PC-3 (cell line): ENCODE data around the gene GPX5. TPM values are rescaled to one million over a fixed set of nuclear protein-coding genes. Genes with fewer than 3 reads are reported as not detected.

Source experiments
- ATAC-seq: fragments of 200-7000 bp; cut with Tn5 transposase; 2 replicates; pipeline ENCODE4 v1.9.1; 2020; ENCODE audit warnings: mild to moderate bottlenecking, moderate library complexity
- BruUV-seq: library from RNA; stranded (reverse); fragments of 400-500 nt; replicated peaks from 2 replicates; lab custom pipeline; 2021; lab: Mats Ljungman, UMichigan
- CTCF ChIA-PET: fragments of 300-600 bp; sonication (Branson Sonifier 250); formaldehyde crosslinking; loops from one replicate; lab custom pipeline; 2022; ENCODE audit warnings: antibody characterized with exemption; lab: Charles Lee
- POLR2A ChIA-PET: fragments of 300-600 bp; sonication (Branson Sonifier 250); formaldehyde crosslinking; loops from one replicate; lab custom pipeline; 2022; ENCODE audit warnings: antibody characterized with exemption; ENCODE audit not compliant: unreplicated experiment; lab: Charles Lee
- DNase-seq: peaks from one replicate; pipeline ENCODE4 v3.0.0-alpha.2; 2015
- H2AFZ ChIP-seq: fragments of 300-600 bp; sonication (generic); 2 replicates; pipeline ENCODE4 v1.6.0; 2016; ENCODE audit warnings: antibody characterized with exemption, low read length
- H3F3A ChIP-seq: fragments of 300-600 bp; sonication (generic); one replicate; pipeline ENCODE4 v1.6.0; 2017; ENCODE audit warnings: antibody characterized with exemption, low read length, control low read depth, mild to moderate bottlenecking; ENCODE audit not compliant: unreplicated experiment
- H3K27ac ChIP-seq: fragments of 300-600 bp; sonication (generic); 2 replicates; pipeline ENCODE4 v1.5.1; 2016; ENCODE audit warnings: mild to moderate bottlenecking, low read length
- H3K27me3 ChIP-seq: fragments of 300-600 bp; sonication (generic); 2 replicates; pipeline ENCODE4 v1.6.1; 2016; ENCODE audit warnings: low read length, mixed read lengths
- H3K36me3 ChIP-seq: fragments of 300-600 bp; sonication (generic); 2 replicates; pipeline ENCODE4 v1.6.1; 2016; ENCODE audit warnings: low read depth, mixed run types, low read length, mixed read lengths
- H3K4me1 ChIP-seq: fragments of 300-600 bp; sonication (generic); 2 replicates; pipeline ENCODE4 v1.5.1; 2016; ENCODE audit warnings: low read length; ENCODE audit not compliant: insufficient read depth
- H3K4me2 ChIP-seq: fragments of 300-600 bp; sonication (generic); 2 replicates; pipeline ENCODE4 v1.6.0; 2016; ENCODE audit warnings: low read length
- H3K4me3 ChIP-seq: fragments of 300-600 bp; sonication (generic); 2 replicates; pipeline ENCODE4 v1.5.1; 2016; ENCODE audit warnings: mild to moderate bottlenecking, low read length, mixed read lengths
- H3K79me2 ChIP-seq: fragments of 300-600 bp; sonication (generic); 2 replicates; pipeline ENCODE4 v1.6.1; 2017; ENCODE audit warnings: low read length, mixed read lengths
- H3K9ac ChIP-seq: fragments of 300-600 bp; sonication (generic); 2 replicates; pipeline ENCODE4 v1.6.0; 2016; ENCODE audit warnings: mild to moderate bottlenecking, low read length
- H3K9me2 ChIP-seq: fragments of 300-600 bp; sonication (generic); replicated peaks from 2 replicates; pipeline ENCODE4 v1.6.1; 2016; ENCODE audit warnings: mixed run types, low read length, mixed read lengths
- H3K9me3 ChIP-seq: fragments of 300-600 bp; sonication (generic); 2 replicates; pipeline ENCODE4 v1.6.1; 2016; ENCODE audit warnings: low read length, mixed read lengths
- H4K20me1 ChIP-seq: fragments of 300-600 bp; sonication (generic); 2 replicates; pipeline ENCODE4 v1.6.1; 2016; ENCODE audit warnings: low read length, mixed read lengths
- EZH2 ChIP-seq: fragments of 300-600 bp; sonication (generic); IDR thresholded peaks from one replicate; pipeline ENCODE4 v1.6.1; 2017; ENCODE audit warnings: antibody characterized with exemption, mild to moderate bottlenecking, low read length; ENCODE audit not compliant: unreplicated experiment
- EZH2phosphoT487 ChIP-seq: fragments of 300-600 bp; sonication (generic); IDR thresholded peaks from 2 replicates; pipeline ENCODE4 v1.6.1; 2018; ENCODE audit warnings: mild to moderate bottlenecking, antibody characterized with exemption, low read length, borderline replicate concordance
- intact Hi-C: fragments of 100-400 bp; cut with micrococcal nuclease; formaldehyde crosslinking; loops from 2 replicates; pipeline ENCODE4 v1.9.0; 2023
- total RNA-seq: library from RNA; depleted of rRNA; stranded (reverse); fragments of >200 nt; gene quantifications from 2 replicates; pipeline ENCODE4 v1.2.3, GENCODE V29; 2014
- TF ChIP-seq, protein P1 (sequence below): fragments of 300-600 bp; sonication (generic); conservative IDR thresholded peaks from 2 replicates; pipeline ENCODE4 v1.5.1; 2017; ENCODE audit warnings: antibody characterized with exemption, low read depth, mild to moderate bottlenecking, low read length

Gene GPX5
- total RNA-seq, 1 experiment from 2014 or later: not detected

DNA sequence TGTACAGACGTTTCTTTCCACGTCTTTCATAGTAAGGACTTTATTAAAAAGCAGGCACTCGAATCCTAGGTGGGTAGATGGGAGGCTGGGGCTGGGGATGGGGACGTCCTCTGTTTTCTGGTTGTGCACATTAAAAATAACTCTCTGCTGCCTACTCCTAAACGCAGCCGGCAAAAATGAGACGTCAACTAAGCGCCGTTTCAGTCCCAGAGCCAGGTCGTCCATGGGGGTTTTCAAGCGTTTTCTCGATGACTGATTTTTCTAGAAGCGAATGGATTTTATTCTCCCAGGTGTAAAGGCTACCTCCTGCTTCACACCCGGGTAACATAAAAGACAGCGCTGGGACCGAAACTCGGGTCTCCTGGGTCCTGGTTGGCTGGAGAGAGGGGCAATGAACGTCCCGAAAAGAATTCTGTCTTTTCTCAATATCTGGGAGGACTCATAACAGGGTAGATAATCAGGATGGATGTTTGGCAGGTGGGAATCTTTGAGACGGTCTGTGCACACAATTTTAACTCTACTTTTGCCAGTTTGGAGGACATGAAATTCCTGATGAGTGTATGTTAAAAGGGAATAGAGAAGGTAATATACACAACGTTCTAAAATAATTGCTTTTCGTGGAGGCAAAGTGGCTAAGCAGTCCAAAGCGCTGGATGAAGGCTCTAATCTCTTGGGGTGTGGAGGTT lies 35.3 kb upstream of the GPX5 start:
- H3K4me2 ChIP-seq: no peak overlapping the region
- no peaks in the 10 kb centered on the region for H3K9me2 ChIP-seq
- no peak overlapping the region for H3K9ac ChIP-seq
- ChIA-PET POLR2A (no interaction called here), CTCF (no interaction called here)
- no peaks in the 10 kb centered on the region for H3K27me3 ChIP-seq
- intact Hi-C loops: no loop called here
- no peak for TF ChIP-seq EZH2phosphoT487
- TF ChIP-seq, protein P1, sequence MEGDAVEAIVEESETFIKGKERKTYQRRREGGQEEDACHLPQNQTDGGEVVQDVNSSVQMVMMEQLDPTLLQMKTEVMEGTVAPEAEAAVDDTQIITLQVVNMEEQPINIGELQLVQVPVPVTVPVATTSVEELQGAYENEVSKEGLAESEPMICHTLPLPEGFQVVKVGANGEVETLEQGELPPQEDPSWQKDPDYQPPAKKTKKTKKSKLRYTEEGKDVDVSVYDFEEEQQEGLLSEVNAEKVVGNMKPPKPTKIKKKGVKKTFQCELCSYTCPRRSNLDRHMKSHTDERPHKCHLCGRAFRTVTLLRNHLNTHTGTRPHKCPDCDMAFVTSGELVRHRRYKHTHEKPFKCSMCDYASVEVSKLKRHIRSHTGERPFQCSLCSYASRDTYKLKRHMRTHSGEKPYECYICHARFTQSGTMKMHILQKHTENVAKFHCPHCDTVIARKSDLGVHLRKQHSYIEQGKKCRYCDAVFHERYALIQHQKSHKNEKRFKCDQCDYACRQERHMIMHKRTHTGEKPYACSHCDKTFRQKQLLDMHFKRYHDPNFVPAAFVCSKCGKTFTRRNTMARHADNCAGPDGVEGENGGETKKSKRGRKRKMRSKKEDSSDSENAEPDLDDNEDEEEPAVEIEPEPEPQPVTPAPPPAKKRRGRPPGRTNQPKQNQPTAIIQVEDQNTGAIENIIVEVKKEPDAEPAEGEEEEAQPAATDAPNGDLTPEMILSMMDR: no peak
- no peak for TF ChIP-seq EZH2
- H3K27ac ChIP-seq: no peak overlapping the region
- no peaks in the 10 kb centered on the region for H3F3A ChIP-seq
- no peak for ATAC-seq
- no peak for DNase-seq
- no peak overlapping the region for H2AFZ ChIP-seq
- no peaks in the 10 kb centered on the region for H4K20me1 ChIP-seq
- H3K4me3 ChIP-seq: no peak overlapping the region
- no peaks in the 10 kb centered on the region for H3K79me2 ChIP-seq
- BruUV-seq: no TSS peak
- H3K4me1 ChIP-seq: peaks cover 13% of the 10 kb centered on the region
- H3K36me3 ChIP-seq: no peaks in the 10 kb centered on the region
- H3K9me3 ChIP-seq: no peaks in the 10 kb centered on the region

GRCh38 chr6:28491984-28492317 lies 33.7 kb upstream of the GPX5 start:
- DNase-seq: no peak

More at GRCh38 chr6:28491984-28492317, 33.7 kb upstream of the GPX5 start:
- no TSS peak for BruUV-seq
- Histone ChIP-seq H3K9ac (no peak overlapping the region), H3K4me2 (no peak overlapping the region; the same call in 1 of the 2 replicates), H3K27ac (no peak overlapping the region), H3K9me2 (no peaks in the 10 kb centered on the region), H2AFZ (no peak overlapping the region), H3K79me2 (no peaks in the 10 kb centered on the region), H3K36me3 (no peaks in the 10 kb centered on the region), H3K27me3 (no peaks in the 10 kb centered on the region), H3F3A (no peaks in the 10 kb centered on the region), H3K4me3 (no peak overlapping the region), H4K20me1 (no peaks in the 10 kb centered on the region), H3K9me3 (no peaks in the 10 kb centered on the region), H3K4me1 (peaks cover 13% of the 10 kb centered on the region)
- CTCF ChIA-PET: no interaction called here
- TF ChIP-seq EZH2phosphoT487 (no peak), EZH2 (no peak)
- TF ChIP-seq, protein P1: no peak
- no peak for ATAC-seq
- intact Hi-C loops: no loop called here
- POLR2A ChIA-PET: no interaction called here
